IPS-18a (cell line): Measurements from ENCODE around the gene ATXN10.

Experiments used
- H3K27ac ChIP-seq: one replicate; pipeline ENCODE4 v1.5.1; 2013; ENCODE audit warnings: low read length
- H3K27me3 ChIP-seq: one replicate; pipeline ENCODE4 v1.6.1; 2013; ENCODE audit warnings: mild to moderate bottlenecking, low read length; ENCODE audit not compliant: control insufficient read depth, insufficient read depth
- H3K36me3 ChIP-seq: one replicate; pipeline ENCODE4 v1.6.1; 2013; ENCODE audit warnings: low read depth, low read length; ENCODE audit not compliant: control insufficient read depth
- H3K4me1 ChIP-seq: one replicate; pipeline ENCODE4 v1.6.1; 2013; ENCODE audit warnings: low read depth, low read length; ENCODE audit not compliant: control insufficient read depth
- H3K4me3 ChIP-seq: one replicate; pipeline ENCODE4 v1.5.1; 2013; ENCODE audit warnings: low read length
- H3K9ac ChIP-seq: one replicate; pipeline ENCODE4 v1.6.1; 2013; ENCODE audit warnings: mild to moderate bottlenecking, low read length, moderate library complexity
- H3K9me3 ChIP-seq: one replicate; pipeline ENCODE4 v1.6.1; 2013; ENCODE audit warnings: low read depth, low read length; ENCODE audit not compliant: control insufficient read depth

ATXN10 gene

GRCh38 chr22:45868571-45869339, 197.1 kb downstream of the ATXN10 start:
- peaks cover 63% of the 10 kb centered on the region for H3K27me3 ChIP-seq
- H3K4me1 ChIP-seq, result no peaks in the 10 kb centered on the region
- H3K4me3 ChIP-seq, result no peak overlapping the region
- H3K9me3 ChIP-seq, result no peaks in the 10 kb centered on the region
- no peak overlapping the region for H3K27ac ChIP-seq
- H3K36me3 ChIP-seq, result no peaks in the 10 kb centered on the region
- H3K9ac ChIP-seq, result no peak overlapping the region

DNA sequence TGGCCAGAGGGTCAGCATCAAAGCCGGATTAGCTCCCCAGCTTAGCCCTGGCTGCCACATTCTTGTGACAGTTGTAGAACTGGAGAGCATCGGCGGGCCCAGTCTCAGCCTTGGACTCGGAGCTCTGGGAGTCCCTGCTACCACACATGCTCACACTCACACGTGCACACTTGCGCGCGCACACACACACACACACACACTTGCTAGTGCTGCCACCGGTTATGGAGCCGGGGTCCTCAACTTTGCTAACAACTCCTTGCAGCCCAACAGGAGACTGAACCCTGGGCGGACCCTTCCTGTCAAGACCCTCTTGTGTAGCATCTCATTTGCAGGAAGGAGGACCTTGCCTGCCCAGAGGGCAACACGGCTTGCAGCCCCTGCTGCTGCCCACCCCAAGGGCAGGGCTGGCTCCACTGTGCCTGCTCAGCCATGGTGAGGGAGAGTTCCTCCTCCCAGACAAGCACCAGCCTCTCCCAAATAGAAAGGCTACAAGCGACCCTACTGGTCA, 197.8 kb downstream of the ATXN10 start:
- no peak overlapping the region for H3K9ac ChIP-seq
- H3K36me3 ChIP-seq, result no peaks in the 10 kb centered on the region
- no peak overlapping the region for H3K27ac ChIP-seq
- H3K27me3 ChIP-seq, result peaks cover 69% of the 10 kb centered on the region
- H3K4me3 ChIP-seq, result no peak overlapping the region
- no peaks in the 10 kb centered on the region for H3K9me3 ChIP-seq
- no peaks in the 10 kb centered on the region for H3K4me1 ChIP-seq

GRCh38 chr22:45870011-45870410, 198.4 kb downstream of the ATXN10 start:
- no peaks in the 10 kb centered on the region for H3K4me1 ChIP-seq
- no peaks in the 10 kb centered on the region for H3K36me3 ChIP-seq
- peaks cover 63% of the 10 kb centered on the region for H3K27me3 ChIP-seq
- no peak overlapping the region for H3K4me3 ChIP-seq
- no peaks in the 10 kb centered on the region for H3K9me3 ChIP-seq
- H3K9ac ChIP-seq, result no peak overlapping the region
- no peak overlapping the region for H3K27ac ChIP-seq

GRCh38 chr22:45871721-45872120, 200.1 kb downstream of the ATXN10 start:
- H3K27ac ChIP-seq, result no peak overlapping the region
- no peak overlapping the region for H3K4me3 ChIP-seq
- H3K27me3 ChIP-seq, result peaks cover 60% of the 10 kb centered on the region
- H3K9ac ChIP-seq, result no peak overlapping the region
- no peaks in the 10 kb centered on the region for H3K9me3 ChIP-seq
- no peaks in the 10 kb centered on the region for H3K36me3 ChIP-seq
- no peaks in the 10 kb centered on the region for H3K4me1 ChIP-seq

GRCh38 chr22:45872659-45873263, 201.1 kb downstream of the ATXN10 start:
- H3K4me3 ChIP-seq, result no peak overlapping the region
- H3K36me3 ChIP-seq, result no peaks in the 10 kb centered on the region
- no peaks in the 10 kb centered on the region for H3K9me3 ChIP-seq
- no peak overlapping the region for H3K27ac ChIP-seq
- peaks cover 60% of the 10 kb centered on the region for H3K27me3 ChIP-seq
- H3K9ac ChIP-seq, result no peak overlapping the region
- peaks cover 3% of the 10 kb centered on the region for H3K4me1 ChIP-seq

GRCh38 chr22:45876136-45877035, 204.8 kb downstream of the ATXN10 start:
- Histone ChIP-seq H3K27me3 (peaks cover 65% of the 10 kb centered on the region), H3K4me1 (peaks cover 27% of the 10 kb centered on the region), H3K9me3 (no peaks in the 10 kb centered on the region), H3K4me3 (no peak overlapping the region), H3K9ac (no peak overlapping the region), H3K27ac (no peak overlapping the region), H3K36me3 (no peaks in the 10 kb centered on the region)

- H3K27me3 ChIP-seq, result peaks cover 71% of the 10 kb centered on the region
- no peaks in the 10 kb centered on the region for H3K9me3 ChIP-seq
- H3K36me3 ChIP-seq, result no peaks in the 10 kb centered on the region
- H3K9ac ChIP-seq, result no peak overlapping the region
- H3K4me1 ChIP-seq, result peaks cover 29% of the 10 kb centered on the region
- H3K4me3 ChIP-seq, result no peak overlapping the region
- no peak overlapping the region for H3K27ac ChIP-seq
These were observed 205.4 kb downstream of the ATXN10 start for GRCh38 chr22:45877036-45877380.

GRCh38 chr22:45877651-45878050, 206.0 kb downstream of the ATXN10 start:
- no peak overlapping the region for H3K27ac ChIP-seq
- H3K36me3 ChIP-seq, result no peaks in the 10 kb centered on the region
- H3K9ac ChIP-seq, result no peak overlapping the region
- H3K9me3 ChIP-seq, result no peaks in the 10 kb centered on the region
- no peak overlapping the region for H3K4me3 ChIP-seq
- peaks cover 29% of the 10 kb centered on the region for H3K4me1 ChIP-seq
- H3K27me3 ChIP-seq, result peaks cover 77% of the 10 kb centered on the region

DNA sequence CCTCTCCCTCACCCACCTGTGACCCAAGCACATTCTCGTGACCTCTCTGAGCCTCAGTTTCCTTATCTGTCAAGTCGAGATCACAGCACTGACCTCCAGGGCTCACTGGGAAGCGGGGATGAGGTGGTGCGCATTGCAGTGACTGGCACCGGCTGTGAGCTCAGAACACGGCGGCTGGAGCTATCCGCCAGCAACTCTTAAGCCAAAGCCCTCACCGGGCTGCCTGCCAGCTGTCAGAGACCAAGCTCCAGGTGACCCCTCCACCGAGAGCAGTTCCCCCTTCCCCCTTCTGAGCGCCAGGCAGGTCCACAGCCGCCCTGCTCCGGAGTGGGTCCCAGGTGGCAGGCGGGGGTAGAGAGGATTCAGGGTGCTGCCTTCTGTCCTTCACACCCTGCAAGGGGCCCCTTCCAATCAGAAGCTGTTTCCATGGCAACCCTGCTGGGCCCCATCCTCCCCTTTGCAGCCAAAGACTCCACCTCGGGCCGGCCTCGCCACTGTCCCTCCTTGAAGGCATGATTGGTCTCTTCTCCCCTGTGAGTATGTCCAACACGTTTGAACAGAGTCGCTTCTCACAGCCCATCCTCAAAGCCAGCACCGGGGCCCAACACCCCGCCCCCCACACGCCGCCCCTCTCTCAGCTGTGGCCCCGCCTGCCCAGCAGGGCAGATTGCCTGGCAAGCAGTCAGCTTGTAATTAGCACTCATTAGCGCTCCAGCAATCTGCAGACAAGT, 206.6 kb downstream of the ATXN10 start:
- no peaks in the 10 kb centered on the region for H3K9me3 ChIP-seq
- H3K36me3 ChIP-seq, result no peaks in the 10 kb centered on the region
- H3K4me3 ChIP-seq, result peak overlapping the region; percentile 6
- H3K9ac ChIP-seq, result no peak overlapping the region
- H3K27ac ChIP-seq, result no peak overlapping the region
- H3K27me3 ChIP-seq, result peaks cover 77% of the 10 kb centered on the region
- H3K4me1 ChIP-seq, result peaks cover 29% of the 10 kb centered on the region

- H3K27ac ChIP-seq, result no peak overlapping the region
- no peaks in the 10 kb centered on the region for H3K9me3 ChIP-seq
- peaks cover 29% of the 10 kb centered on the region for H3K4me1 ChIP-seq
- H3K4me3 ChIP-seq, result no peak overlapping the region
- peaks cover 75% of the 10 kb centered on the region for H3K27me3 ChIP-seq
- no peak overlapping the region for H3K9ac ChIP-seq
- no peaks in the 10 kb centered on the region for H3K36me3 ChIP-seq
These were observed 207.4 kb downstream of the ATXN10 start for GRCh38 chr22:45878901-45879551.
